ENCODE measurements around the gene NDUFAF5.

DNA sequence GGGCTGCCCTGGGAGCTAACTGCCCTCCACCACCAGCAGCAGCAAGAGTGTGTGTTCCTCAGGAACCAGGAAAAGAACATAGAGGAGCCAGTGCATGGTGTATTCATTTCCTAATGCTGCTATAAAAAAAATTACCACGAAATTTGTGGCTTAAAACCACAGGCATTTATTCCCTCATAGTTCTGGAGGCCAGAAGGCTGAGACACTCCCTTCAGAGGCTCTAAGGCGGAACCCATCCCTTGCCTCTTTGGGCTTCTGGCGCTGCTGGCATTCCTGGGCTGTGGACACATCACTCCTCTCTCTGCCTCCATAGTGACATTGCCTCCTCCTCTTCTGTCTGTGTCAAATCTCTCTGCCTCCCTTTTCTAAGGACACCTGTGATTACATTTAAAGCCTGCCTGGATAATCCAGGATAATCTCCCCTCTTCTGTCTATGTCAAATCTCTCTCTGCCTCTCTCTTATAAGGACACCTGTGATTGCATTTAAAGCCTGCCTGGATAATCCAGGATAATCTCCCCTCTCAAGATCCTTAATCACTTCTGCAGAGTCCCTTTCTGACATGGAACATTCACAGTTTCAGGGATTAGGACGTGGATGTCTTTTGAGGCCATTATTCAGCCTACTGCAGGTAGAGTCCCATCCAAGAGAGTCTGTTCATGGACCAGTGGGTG lies 54.7 kb downstream of the NDUFAF5 start:
- TF ChIP-seq CTCF (conservative IDR thresholded peaks at IDR 0.05) (no peak), EZH2 (IDR thresholded peaks at IDR 0.05; ENCODE audit: low read depth) (no peak)

Measured in PC-9 (cell line).